ENCODE results near the gene RASIP1.

Gene RASIP1

DNA sequence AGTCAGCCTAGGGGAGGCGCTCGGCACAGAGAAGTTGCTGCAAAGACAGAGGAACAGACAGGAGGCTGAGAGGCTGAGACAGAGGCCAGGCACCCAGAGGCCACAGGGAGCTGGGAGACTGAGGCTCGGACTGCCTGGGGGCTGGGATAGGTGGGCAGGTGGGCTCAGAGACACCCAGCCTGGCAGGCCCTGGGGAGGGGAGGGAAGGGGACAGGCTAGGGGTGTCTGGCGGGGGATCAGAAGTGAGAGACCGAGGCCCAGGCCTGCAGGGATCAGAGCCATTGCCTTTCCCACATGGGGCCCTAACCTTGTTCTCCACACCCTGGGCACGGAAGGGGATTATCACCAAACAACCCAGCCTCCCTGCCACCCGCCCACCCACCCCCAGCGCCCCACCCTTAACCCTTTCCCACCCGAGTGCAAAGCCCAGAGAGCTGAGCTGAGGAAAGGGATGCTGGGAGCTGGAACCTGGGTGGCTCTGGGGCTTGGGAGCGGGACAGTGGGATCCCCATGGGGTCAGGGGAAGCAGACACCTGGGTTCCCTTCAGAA is 68.9 kb downstream of the RASIP1 start:
- no peak for DNase-seq

DNA sequence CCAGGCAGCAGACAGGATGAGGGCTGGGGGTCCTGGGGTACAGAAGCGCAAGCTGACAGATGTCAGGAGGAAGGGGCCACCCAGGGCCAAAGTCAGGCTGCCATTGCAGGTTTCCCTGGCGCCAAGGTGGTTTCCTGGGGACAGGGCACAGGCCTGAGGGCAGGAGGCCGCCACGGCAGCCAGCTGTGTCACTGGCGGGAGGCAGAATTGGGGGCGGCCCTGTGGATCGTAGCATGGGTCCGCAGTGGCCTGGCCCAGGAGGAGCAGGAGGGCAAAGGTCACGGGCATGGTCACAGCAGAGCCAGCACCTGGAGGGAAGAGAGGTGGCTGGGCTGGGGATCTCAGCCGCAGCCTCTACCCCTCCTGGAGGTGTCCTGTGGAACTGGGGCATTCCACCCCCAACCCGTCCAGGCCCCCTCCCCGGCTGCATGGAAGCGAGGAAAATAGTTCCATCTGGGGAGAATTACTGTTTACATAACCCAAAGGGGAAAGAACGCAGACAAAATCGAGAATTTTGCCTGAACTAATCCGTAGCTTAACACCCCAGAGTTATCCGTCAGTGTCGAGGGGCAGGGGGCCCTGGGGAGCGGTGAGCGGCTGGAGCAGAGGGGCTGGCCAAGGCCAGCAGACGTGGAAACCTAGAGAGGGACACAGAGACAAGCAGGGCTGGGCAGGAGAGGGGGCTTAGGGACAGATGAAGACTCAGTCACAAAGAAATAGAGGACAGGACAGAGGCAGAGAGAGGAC is 69.5 kb downstream of the RASIP1 start:
- no peak for DNase-seq
